Trophoblast cell (in vitro differentiated cells and primary cell): ENCODE data around the gene DOCK8.
"Not testable (repeated sequence)": the region's sequence is repeated elsewhere in the genome, so short reads cannot be mapped to it uniquely, and the experiment has no call there.

Experiments
- DNase-seq, 2 donors: peaks; one replicate each; pipeline ENCODE4 v3.0.0-alpha.2; 2016
- H2AFZ ChIP-seq: 2 replicates; pipeline ENCODE4 v1.6.1; 2013; ENCODE audit warnings: low read length, moderate library complexity, mild to moderate bottlenecking; ENCODE audit not compliant: insufficient read depth, poor library complexity
- H2AK5ac ChIP-seq: 2 replicates; pipeline ENCODE4 v1.6.1; 2013; ENCODE audit warnings: mild to moderate bottlenecking, low read length
- H2BK120ac ChIP-seq: 2 replicates; pipeline ENCODE4 v1.6.1; 2013; ENCODE audit warnings: low read length, mild to moderate bottlenecking, moderate library complexity; ENCODE audit not compliant: insufficient read depth, poor library complexity
- H2BK12ac ChIP-seq: 2 replicates; pipeline ENCODE4 v1.6.1; 2013; ENCODE audit warnings: mild to moderate bottlenecking, low read length, moderate library complexity
- H2BK5ac ChIP-seq: 2 replicates; pipeline ENCODE4 v1.6.1; 2013; ENCODE audit warnings: low read length, low read depth, moderate library complexity, mild to moderate bottlenecking; ENCODE audit not compliant: poor library complexity
- H3K14ac ChIP-seq: 2 replicates; pipeline ENCODE4 v1.6.1; 2013; ENCODE audit warnings: mild to moderate bottlenecking, low read length
- H3K18ac ChIP-seq: 2 replicates; pipeline ENCODE4 v1.6.1; 2013; ENCODE audit warnings: mild to moderate bottlenecking, low read length
- H3K23ac ChIP-seq: 2 replicates; pipeline ENCODE4 v1.6.1; 2013; ENCODE audit warnings: low read length
- H3K27ac ChIP-seq: 2 replicates; pipeline ENCODE4 v1.5.1; 2013; ENCODE audit warnings: low read depth, mild to moderate bottlenecking, inconsistent platforms, low read length, moderate library complexity
- H3K27me3 ChIP-seq: 2 replicates; pipeline ENCODE4 v1.6.1; 2013; ENCODE audit warnings: inconsistent platforms, mild to moderate bottlenecking, low read length, moderate library complexity; ENCODE audit not compliant: insufficient read depth
- H3K36me3 ChIP-seq, 2 experiments: 1 replicate in 1 of 2; 2 replicates in 1 of 2; pipeline ENCODE4 v1.6.1; 2013; ENCODE audit warnings: low read length in 2 of 2, mild to moderate bottlenecking in 2 of 2, moderate library complexity in 1 of 2; ENCODE audit not compliant: insufficient read depth in 2 of 2, control insufficient read depth in 1 of 2
- H3K4ac ChIP-seq: 2 replicates; pipeline ENCODE4 v1.6.1; 2013; ENCODE audit warnings: low read depth, mild to moderate bottlenecking, low read length, moderate library complexity
- H3K4me1 ChIP-seq, 2 experiments: 1 replicate in 1 of 2; 2 replicates in 1 of 2; pipeline ENCODE4 v1.6.1; 2013; ENCODE audit warnings: low read length in 2 of 2, mild to moderate bottlenecking in 2 of 2, moderate library complexity in 1 of 2; ENCODE audit not compliant: insufficient read depth in 2 of 2, control insufficient read depth in 1 of 2
- H3K4me2 ChIP-seq: 2 replicates; pipeline ENCODE4 v1.6.1; 2013; ENCODE audit warnings: inconsistent platforms, mild to moderate bottlenecking, low read length, moderate library complexity
- H3K4me3 ChIP-seq: 2 replicates; pipeline ENCODE4 v1.5.1; 2013; ENCODE audit warnings: mild to moderate bottlenecking, low read depth, low read length, inconsistent platforms
- H3K79me1 ChIP-seq: one replicate; pipeline ENCODE4 v1.6.1; 2013; ENCODE audit warnings: low read length
- H3K79me2 ChIP-seq: 2 replicates; pipeline ENCODE4 v1.6.1; 2013; ENCODE audit warnings: low read length, mild to moderate bottlenecking; ENCODE audit not compliant: control insufficient read depth, insufficient read depth, poor library complexity
- H3K9ac ChIP-seq: 2 replicates; pipeline ENCODE4 v1.6.1; 2013; ENCODE audit warnings: mild to moderate bottlenecking, low read length
- H3K9me3 ChIP-seq: 2 replicates; pipeline ENCODE4 v1.6.1; 2013; ENCODE audit warnings: low read depth, mild to moderate bottlenecking, control low read depth, inconsistent platforms, low read length; ENCODE audit not compliant: insufficient read depth
- H4K12ac ChIP-seq: 2 replicates; pipeline ENCODE4 v1.6.1; 2013; ENCODE audit warnings: low read depth, mild to moderate bottlenecking, low read length, moderate library complexity
- H4K8ac ChIP-seq: 2 replicates; pipeline ENCODE4 v1.6.1; 2013; ENCODE audit warnings: low read depth, mild to moderate bottlenecking, low read length, moderate library complexity
- H4K91ac ChIP-seq: one replicate; pipeline ENCODE4 v1.6.1; 2013; ENCODE audit warnings: low read depth, mild to moderate bottlenecking, low read length, moderate library complexity
- WGBS: extraction: QIAGEN DNeasy Blood & Tissue Kit; methylation state at CpG from one replicate; pipeline ENCODE4 v1.1.7; 2013; ENCODE audit warnings: missing lambda C conversion rate; ENCODE audit not compliant: insufficient read length, insufficient coverage; ENCODE audit errors: extremely low coverage; 5-methylcytosine and 5-hydroxymethylcytosine counted together

The DOCK8 gene

GRCh38 chr9:405341-405740, 190.7 kb downstream of the DOCK8 start:
- H3K9me3 ChIP-seq: peaks cover 3% of the 10 kb centered on the region
- DNase-seq: no peak
- no peaks in the 10 kb centered on the region for H3K27me3 ChIP-seq
- H3K79me1 ChIP-seq: no peaks in the 10 kb centered on the region
- H3K79me2 ChIP-seq: no peaks in the 10 kb centered on the region
- no CpG with 5 or more reads among the region's 1 CpG for WGBS
- H2AK5ac ChIP-seq: no peak overlapping the region
- no peak overlapping the region for H4K8ac ChIP-seq
- no peak overlapping the region for H3K4ac ChIP-seq
- H3K14ac ChIP-seq: no peak overlapping the region
- no peak overlapping the region for H4K12ac ChIP-seq
- H3K4me3 ChIP-seq: no peak overlapping the region
- H3K36me3 ChIP-seq: no peaks in the 10 kb centered on the region
- H2BK120ac ChIP-seq: no peak overlapping the region
- H3K18ac ChIP-seq: no peak overlapping the region
- no peak overlapping the region for H3K9ac ChIP-seq
- H2AFZ ChIP-seq: no peak overlapping the region
- H3K4me2 ChIP-seq: no peak overlapping the region
- no peak overlapping the region for H2BK12ac ChIP-seq
- no peak overlapping the region for H3K27ac ChIP-seq
- no peaks in the 10 kb centered on the region for H3K4me1 ChIP-seq
- H3K23ac ChIP-seq: no peak overlapping the region
- no peak overlapping the region for H4K91ac ChIP-seq
- H2BK5ac ChIP-seq: no peak overlapping the region

- no peaks in the 10 kb centered on the region for H3K4me1 ChIP-seq
- H2BK5ac ChIP-seq: no peak overlapping the region
- no peak overlapping the region for H3K9ac ChIP-seq
- H2AK5ac ChIP-seq: no peak overlapping the region
- no peak overlapping the region for H3K4me3 ChIP-seq
- no peak overlapping the region for H3K18ac ChIP-seq
- peaks cover 3% of the 10 kb centered on the region for H3K9me3 ChIP-seq
- H3K79me1 ChIP-seq: no peaks in the 10 kb centered on the region
- no peak overlapping the region for H2BK12ac ChIP-seq
- no peak overlapping the region for H4K91ac ChIP-seq
- H4K8ac ChIP-seq: no peak overlapping the region
- no peak overlapping the region for H3K14ac ChIP-seq
- no peak overlapping the region for H2AFZ ChIP-seq
- H4K12ac ChIP-seq: no peak overlapping the region
- H3K4me2 ChIP-seq: no peak overlapping the region
- no peak overlapping the region for H3K4ac ChIP-seq
- no peak overlapping the region for H3K27ac ChIP-seq
- no CpG with 5 or more reads among the region's 7 CpGs for WGBS
- no peak overlapping the region for H3K23ac ChIP-seq
- no peaks in the 10 kb centered on the region for H3K79me2 ChIP-seq
- no peak overlapping the region for H2BK120ac ChIP-seq
- H3K27me3 ChIP-seq: no peaks in the 10 kb centered on the region
- no peaks in the 10 kb centered on the region for H3K36me3 ChIP-seq
- no peak for DNase-seq
These were observed 192.4 kb downstream of the DOCK8 start for GRCh38 chr9:406886-407654.

GRCh38 chr9:409655-410054, 195.0 kb downstream of the DOCK8 start:
- not testable (repeated sequence) for H3K9me3 ChIP-seq, H2AFZ ChIP-seq, H3K27me3 ChIP-seq, H3K4ac ChIP-seq, H3K9ac ChIP-seq, H3K18ac ChIP-seq, H4K91ac ChIP-seq, H3K14ac ChIP-seq, H3K79me2 ChIP-seq, H2BK5ac ChIP-seq, H3K23ac ChIP-seq, DNase-seq, H2AK5ac ChIP-seq, H2BK12ac ChIP-seq, H3K36me3 ChIP-seq, H4K8ac ChIP-seq, H3K4me2 ChIP-seq, H3K27ac ChIP-seq, H3K4me3 ChIP-seq, H2BK120ac ChIP-seq, H3K79me1 ChIP-seq, H4K12ac ChIP-seq, H3K4me1 ChIP-seq
- WGBS: no CpG with 5 or more reads among the region's 7 CpGs

GRCh38 chr9:414595-414994, 199.9 kb downstream of the DOCK8 start:
- H2AK5ac ChIP-seq: no peak overlapping the region
- DNase-seq: no peak
- no peak overlapping the region for H4K91ac ChIP-seq
- no peak overlapping the region for H3K18ac ChIP-seq
- H3K27me3 ChIP-seq: no peaks in the 10 kb centered on the region
- no peaks in the 10 kb centered on the region for H3K4me1 ChIP-seq
- no peak overlapping the region for H2BK12ac ChIP-seq
- no peak overlapping the region for H2BK5ac ChIP-seq
- no peak overlapping the region for H3K4ac ChIP-seq
- no peaks in the 10 kb centered on the region for H3K79me1 ChIP-seq
- no peaks in the 10 kb centered on the region for H3K79me2 ChIP-seq
- H2BK120ac ChIP-seq: no peak overlapping the region
- H3K9ac ChIP-seq: no peak overlapping the region
- no peaks in the 10 kb centered on the region for H3K9me3 ChIP-seq
- no peak overlapping the region for H3K27ac ChIP-seq
- no peaks in the 10 kb centered on the region for H3K36me3 ChIP-seq
- no peak overlapping the region for H3K23ac ChIP-seq
- no peak overlapping the region for H3K14ac ChIP-seq
- no CpG with 5 or more reads among the region's 5 CpGs for WGBS
- H4K12ac ChIP-seq: no peak overlapping the region
- no peak overlapping the region for H4K8ac ChIP-seq
- no peak overlapping the region for H3K4me2 ChIP-seq
- no peak overlapping the region for H2AFZ ChIP-seq
- no peak overlapping the region for H3K4me3 ChIP-seq
